GM12878 (cell line): ENCODE data around the gene ZNF267. TPM values are rescaled to one million over a fixed set of nuclear protein-coding genes. Genes with fewer than 3 reads are reported as not detected.
A peak's percentile ranks its signal among the peaks of the same experiment; 100 is the strongest.

ENCODE experiments used
- ATAC-seq: fragments of 200-7000 bp; cut with Tn5 transposase; 3 replicates; pipeline ENCODE4 v1.9.1; 2020; ENCODE audit warnings: mild to moderate bottlenecking, moderate library complexity
- BruUV-seq: library from RNA; stranded (reverse); fragments of 400-500 nt; replicated peaks from 2 replicates; lab custom pipeline; 2021; lab: Mats Ljungman, UMichigan
- CTCF ChIA-PET: fragments of 300-600 bp; sonication (Branson Sonifier 250); formaldehyde crosslinking; extraction: SDS; loops from one replicate; lab custom pipeline; 2021; ENCODE audit warnings: inconsistent platforms; lab: Yijun Ruan, JAX
- POLR2A ChIA-PET: fragments of 350-600 bp; formaldehyde crosslinking; extraction: SDS; loops from one replicate; lab custom pipeline; 2021; ENCODE audit warnings: inconsistent platforms; lab: Charles Lee
- RAD21 ChIA-PET: fragments of 300-600 bp; sonication (Branson Sonifier 250); formaldehyde crosslinking; loops from one replicate; lab custom pipeline; 2023; ENCODE audit warnings: antibody characterized with exemption; ENCODE audit not compliant: unreplicated experiment; lab: Charles Lee
- SMC1A ChIA-PET: fragments of 300-600 bp; sonication (Branson Sonifier 250); formaldehyde crosslinking; loops from one replicate; lab custom pipeline; 2023; ENCODE audit not compliant: unreplicated experiment, uncharacterized antibody; lab: Charles Lee
- DNase-seq: peaks from one replicate; pipeline ENCODE4 v3.0.0-alpha.2; 2011; ENCODE audit warnings: low read depth, low spot score
- FAIRE-seq: peaks from 3 replicates; lab custom pipeline; 2011; peaks lifted over from hg19 to GRCh38; lab: Jason Lieb, UNC
- H2AFZ ChIP-seq: 2 replicates; pipeline ENCODE4 v1.6.0; 2011; ENCODE audit warnings: low read depth, low read length, control low read depth; ENCODE audit not compliant: control insufficient read depth
- H3K27ac ChIP-seq: 2 replicates; pipeline ENCODE4 v1.5.1; 2011; ENCODE audit warnings: control low read depth; ENCODE audit not compliant: control insufficient read depth, insufficient read depth
- H3K27me3 ChIP-seq, 2 experiments: replicated peaks in 1 of 2; 2 replicates each; pipeline versions ENCODE4 v1.6.0 to v1.6.1; 2011; ENCODE audit warnings: low read length in 1 of 2; ENCODE audit not compliant: control insufficient read depth in 2 of 2, insufficient read depth in 2 of 2
- H3K36me3 ChIP-seq, 2 experiments: 2 replicates each; pipeline ENCODE4 v1.5.1; 2011; ENCODE audit warnings: low read length in 1 of 2; ENCODE audit not compliant: control insufficient read depth in 2 of 2, insufficient read depth in 2 of 2
- H3K4me1 ChIP-seq: 2 replicates; pipeline ENCODE4 v1.6.1; 2011; ENCODE audit warnings: mild to moderate bottlenecking, low read length, moderate library complexity, mixed read lengths; ENCODE audit not compliant: control insufficient read depth, insufficient read depth
- H3K4me2 ChIP-seq: 2 replicates; pipeline ENCODE4 v1.6.0; 2011; ENCODE audit warnings: control low read depth; ENCODE audit not compliant: control insufficient read depth, insufficient read depth
- H3K4me3 ChIP-seq: fragments of 200-600 bp; sonication (generic); 2 replicates; pipeline ENCODE4 v1.5.1; 2016
- H3K79me2 ChIP-seq: 2 replicates; pipeline ENCODE4 v1.6.0; 2011; ENCODE audit warnings: low read length; ENCODE audit not compliant: control insufficient read depth, insufficient read depth
- H3K9ac ChIP-seq: 2 replicates; pipeline ENCODE4 v1.8.0; 2011; ENCODE audit warnings: low read length, control low read depth, mixed read lengths; ENCODE audit not compliant: control insufficient read depth, insufficient read depth
- H3K9me3 ChIP-seq: replicated peaks from 3 replicates; pipeline ENCODE4 v1.5.1; 2011; ENCODE audit warnings: mild to moderate bottlenecking, low read length; ENCODE audit not compliant: control insufficient read depth, insufficient read depth
- H4K20me1 ChIP-seq: 2 replicates; pipeline ENCODE4 v1.6.0; 2011; ENCODE audit not compliant: control insufficient read depth, insufficient read depth
- BACH1 ChIP-seq: fragments of 450-650 bp; IDR thresholded peaks from 2 replicates; pipeline ENCODE4 v1.6.1; 2017; ENCODE audit warnings: mild to moderate bottlenecking, borderline replicate concordance
- NFXL1 ChIP-seq: fragments of 450-650 bp; IDR thresholded peaks from 2 replicates; pipeline ENCODE4 v1.6.1; 2017; ENCODE audit warnings: antibody characterized with exemption, mild to moderate bottlenecking, borderline replicate concordance
- SIX5 ChIP-seq: IDR thresholded peaks from 2 replicates; pipeline ENCODE4 v1.6.1; 2011; ENCODE audit warnings: mild to moderate bottlenecking, low read depth, low read length, moderate library complexity; ENCODE audit not compliant: severe bottlenecking
- TCF7 ChIP-seq: IDR thresholded peaks from 2 replicates; pipeline ENCODE4 v1.6.1; 2014; ENCODE audit warnings: antibody characterized with exemption, borderline replicate concordance
- ZNF217 ChIP-seq: fragments of 450-650 bp; IDR thresholded peaks from 2 replicates; pipeline ENCODE4 v1.6.1; 2017; ENCODE audit warnings: antibody characterized with exemption, mild to moderate bottlenecking
- in situ Hi-C: fragments of 300-500 bp; cut with MboI; formaldehyde crosslinking; loops from 9 replicates; pipeline ENCODE4 v1.14.3; 2018; ENCODE audit warnings: mixed read lengths
- intact Hi-C: fragments of 100-400 bp; cut with micrococcal nuclease; formaldehyde crosslinking; loops from one replicate; pipeline ENCODE4 v1.14.2; 2022; ENCODE audit not compliant: unreplicated experiment
- polyA plus RNA-seq, 11 experiments: library from polyadenylated mRNA; depleted of rRNA in 4 of 11; unstranded in 6 of 11; stranded (reverse) in 5 of 11; fragments of >200 nt; fragmentation: Nextera tagmentation in 4 of 11; fragmentation: Illumina TruSeq in 1 of 11; extraction: Ambion mirVana in 4 of 11; extraction: Trizol in 1 of 11; gene quantifications; 1 replicate in 1 of 11; 2 replicates in 10 of 11; pipeline versions ENCODE4 v1.2.1 to v1.2.3, GENCODE V29; 2011 to 2016; ENCODE audit warnings: inconsistent platforms in 2 of 11, missing spikeins in 2 of 11, low read depth in 1 of 11
- total RNA-seq, 4 experiments: library from RNA; depleted of rRNA in 3 of 4; stranded (reverse); fragments of >200 nt in 3 of 4; fragmentation: Illumina TruSeq in 1 of 4; extraction: Trizol in 1 of 4; gene quantifications; 2 replicates each; pipeline versions ENCODE4 v1.2.1 to v1.2.3, GENCODE V29; 2013 to 2021
- TF ChIP-seq, protein P1 (sequence below): fragments of 450-650 bp; IDR thresholded peaks from 2 replicates; pipeline ENCODE4 v1.6.1; 2016; ENCODE audit warnings: mild to moderate bottlenecking, moderate library complexity, borderline replicate concordance

The ZNF267 gene
- total and polyA plus RNA-seq, 10 of the 15 experiments (the other 5 are each of a cell fraction or from before 2014, with no cell fraction given) = 16.3 to 54.6 (median 29.6) TPM

DNA sequence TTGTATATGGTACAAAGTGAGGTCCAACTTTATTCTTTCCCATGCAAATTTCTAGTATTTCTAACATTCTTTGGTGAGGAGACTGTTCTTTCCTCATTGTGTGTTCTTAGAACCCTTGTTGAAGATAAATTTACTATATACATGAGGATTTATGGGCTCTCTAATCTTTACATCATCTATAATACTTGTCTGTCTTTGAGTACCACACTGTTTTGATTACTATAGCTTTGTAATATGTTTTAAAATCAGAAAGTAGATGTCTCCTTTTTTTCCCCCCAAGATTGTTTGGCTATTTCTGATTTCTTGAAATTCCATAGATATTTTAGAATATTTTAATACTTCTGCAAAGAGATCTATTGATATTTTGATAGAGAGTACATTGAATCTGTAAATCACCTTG is 23.7 kb downstream of the ZNF267 start:
- peaks cover 2% of the 10 kb centered on the region; the same call in 1 of the 2 replicates for H4K20me1 ChIP-seq
- TSS peak; percentile 8 for BruUV-seq
- ATAC-seq (no peak), FAIRE-seq (peak; percentile 66), DNase-seq (no peak)
- H3K4me2 ChIP-seq = no peak overlapping the region
- no peaks in the 10 kb centered on the region for H3K4me1 ChIP-seq
- no peak overlapping the region for H2AFZ ChIP-seq
- no peak overlapping the region for H3K9ac ChIP-seq
- H3K36me3 ChIP-seq = peaks cover 21 to 52% of the 10 kb centered on the region in 2 experiments
- no peak overlapping the region for H3K27ac ChIP-seq
- TF ChIP-seq NFXL1 (no peak), ZNF217 (peak; percentile 51; the same call in 1 of the 2 replicates), BACH1 (no peak), SIX5 (no peak), TCF7 (no peak)
- TF ChIP-seq, protein P1, sequence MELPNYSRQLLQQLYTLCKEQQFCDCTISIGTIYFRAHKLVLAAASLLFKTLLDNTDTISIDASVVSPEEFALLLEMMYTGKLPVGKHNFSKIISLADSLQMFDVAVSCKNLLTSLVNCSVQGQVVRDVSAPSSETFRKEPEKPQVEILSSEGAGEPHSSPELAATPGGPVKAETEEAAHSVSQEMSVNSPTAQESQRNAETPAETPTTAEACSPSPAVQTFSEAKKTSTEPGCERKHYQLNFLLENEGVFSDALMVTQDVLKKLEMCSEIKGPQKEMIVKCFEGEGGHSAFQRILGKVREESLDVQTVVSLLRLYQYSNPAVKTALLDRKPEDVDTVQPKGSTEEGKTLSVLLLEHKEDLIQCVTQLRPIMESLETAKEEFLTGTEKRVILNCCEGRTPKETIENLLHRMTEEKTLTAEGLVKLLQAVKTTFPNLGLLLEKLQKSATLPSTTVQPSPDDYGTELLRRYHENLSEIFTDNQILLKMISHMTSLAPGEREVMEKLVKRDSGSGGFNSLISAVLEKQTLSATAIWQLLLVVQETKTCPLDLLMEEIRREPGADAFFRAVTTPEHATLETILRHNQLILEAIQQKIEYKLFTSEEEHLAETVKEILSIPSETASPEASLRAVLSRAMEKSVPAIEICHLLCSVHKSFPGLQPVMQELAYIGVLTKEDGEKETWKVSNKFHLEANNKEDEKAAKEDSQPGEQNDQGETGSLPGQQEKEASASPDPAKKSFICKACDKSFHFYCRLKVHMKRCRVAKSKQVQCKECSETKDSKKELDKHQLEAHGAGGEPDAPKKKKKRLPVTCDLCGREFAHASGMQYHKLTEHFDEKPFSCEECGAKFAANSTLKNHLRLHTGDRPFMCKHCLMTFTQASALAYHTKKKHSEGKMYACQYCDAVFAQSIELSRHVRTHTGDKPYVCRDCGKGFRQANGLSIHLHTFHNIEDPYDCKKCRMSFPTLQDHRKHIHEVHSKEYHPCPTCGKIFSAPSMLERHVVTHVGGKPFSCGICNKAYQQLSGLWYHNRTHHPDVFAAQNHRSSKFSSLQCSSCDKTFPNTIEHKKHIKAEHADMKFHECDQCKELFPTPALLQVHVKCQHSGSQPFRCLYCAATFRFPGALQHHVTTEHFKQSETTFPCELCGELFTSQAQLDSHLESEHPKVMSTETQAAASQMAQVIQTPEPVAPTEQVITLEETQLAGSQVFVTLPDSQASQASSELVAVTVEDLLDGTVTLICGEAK = no peak
- intact Hi-C loops (no loop called here), in situ Hi-C loops (loop anchor here (25.0 kb wide), 4 partner anchors 1135 to 1810 kb away; partner anchors contain the start of genes CFAP119, FBRS, ITGAL and PPP4C)
- no peaks in the 10 kb centered on the region for H3K27me3 ChIP-seq
- peaks cover 40% of the 10 kb centered on the region for H3K79me2 ChIP-seq
- ChIA-PET RAD21 (interaction anchor here (0.9 kb wide), 1 partner anchor 20 kb away, joined by 3 read pairs; no protein-coding TSS in a partner anchor), POLR2A (no interaction called here), CTCF (interaction anchor here (0.8 to 1.6 kb wide), 2 partner anchors 17 to 28 kb away, joined by 3 to 5 read pairs; no protein-coding TSS in a partner anchor), SMC1A (interaction anchor here (1.0 kb wide), 1 partner anchor 11 kb away, joined by 3 read pairs; no protein-coding TSS in a partner anchor)
- H3K4me3 ChIP-seq = no peak overlapping the region
- peaks cover 42% of the 10 kb centered on the region for H3K9me3 ChIP-seq
